OCI-M1 (cell line): ENCODE results near the gene RTN1.

Source experiments
- DNase-seq: peaks from one replicate; lab custom pipeline; 2025; lab: John Stamatoyannopoulos, UW

RTN1 gene

GRCh38 chr14:59629444-59630287, 240.9 kb downstream of the RTN1 start:
- DNase-seq, result no peak

GRCh38 chr14:59627011-59627520, 243.5 kb downstream of the RTN1 start:
- DNase-seq, result no peak

GRCh38 chr14:59622631-59623030, 247.9 kb downstream of the RTN1 start:
- peak; percentile 21 for DNase-seq

GRCh38 chr14:59619061-59619460, 251.5 kb downstream of the RTN1 start:
- DNase-seq, result no peak

- DNase-seq, result no peak
Measured at GRCh38 chr14:59601056-59601455, 269.5 kb downstream of the RTN1 start.

- peak; percentile 3 for DNase-seq
Measured at GRCh38 chr14:59600211-59600945, 270.2 kb downstream of the RTN1 start.

- no peak for DNase-seq
Measured at GRCh38 chr14:59595071-59595470, 275.5 kb downstream of the RTN1 start.

- no peak for DNase-seq
Measured at GRCh38 chr14:59591641-59592370, 278.8 kb downstream of the RTN1 start.

GRCh38 chr14:59588101-59588500, 282.5 kb downstream of the RTN1 start:
- no peak for DNase-seq

- no peak for DNase-seq
Measured at GRCh38 chr14:59585891-59586554, 284.6 kb downstream of the RTN1 start.

- no peak for DNase-seq
Measured at GRCh38 chr14:59583755-59584154, 286.8 kb downstream of the RTN1 start.

- DNase-seq, result peak; percentile 5
Measured at GRCh38 chr14:59582845-59583509, 287.6 kb downstream of the RTN1 start.

GRCh38 chr14:59582161-59582560, 288.4 kb downstream of the RTN1 start:
- no peak for DNase-seq

- no peak for DNase-seq
Measured at GRCh38 chr14:59580911-59581310, 289.7 kb downstream of the RTN1 start.

GRCh38 chr14:59576332-59577294, 294.0 kb downstream of the RTN1 start, which contains the start of gene CCDC175:
CCDC175 (minus strand) TSS chr14:59576812; CDS start chr14:59576775, 37 bp downstream.
- DNase-seq, result peak; percentile 75

GRCh38 chr14:59570122-59570521, 300.5 kb downstream of the RTN1 start:
- peak; percentile 28 for DNase-seq

- DNase-seq, result no peak
Measured at GRCh38 chr14:59566725-59567124, 303.9 kb downstream of the RTN1 start.

- no peak for DNase-seq
Measured at GRCh38 chr14:59566296-59566695, 304.3 kb downstream of the RTN1 start.

GRCh38 chr14:59565087-59565486, 305.5 kb downstream of the RTN1 start:
- no peak for DNase-seq

- DNase-seq, result no peak
Measured at GRCh38 chr14:59564366-59564765, 306.2 kb downstream of the RTN1 start.
